Stimulated activated CD4-positive, alpha-beta T cell treated with anti-CD3 and anti-CD28 coated beads, Interleukin-1b, Interleukin-23, amount 100 ng/mL, for 24 hours (primary cell): ENCODE measurements around the gene KLF1.
"Not testable (repeated sequence)": the region's sequence is repeated elsewhere in the genome, so short reads cannot be mapped to it uniquely, and the experiment has no call there.

ENCODE experiments used
- DNase-seq, 4 experiments: peaks; one replicate each; pipeline ENCODE4 v3.0.0-alpha.2; 2020; ENCODE audit warnings: low read depth in 4 of 4, low spot score in 1 of 4

KLF1 gene

DNA sequence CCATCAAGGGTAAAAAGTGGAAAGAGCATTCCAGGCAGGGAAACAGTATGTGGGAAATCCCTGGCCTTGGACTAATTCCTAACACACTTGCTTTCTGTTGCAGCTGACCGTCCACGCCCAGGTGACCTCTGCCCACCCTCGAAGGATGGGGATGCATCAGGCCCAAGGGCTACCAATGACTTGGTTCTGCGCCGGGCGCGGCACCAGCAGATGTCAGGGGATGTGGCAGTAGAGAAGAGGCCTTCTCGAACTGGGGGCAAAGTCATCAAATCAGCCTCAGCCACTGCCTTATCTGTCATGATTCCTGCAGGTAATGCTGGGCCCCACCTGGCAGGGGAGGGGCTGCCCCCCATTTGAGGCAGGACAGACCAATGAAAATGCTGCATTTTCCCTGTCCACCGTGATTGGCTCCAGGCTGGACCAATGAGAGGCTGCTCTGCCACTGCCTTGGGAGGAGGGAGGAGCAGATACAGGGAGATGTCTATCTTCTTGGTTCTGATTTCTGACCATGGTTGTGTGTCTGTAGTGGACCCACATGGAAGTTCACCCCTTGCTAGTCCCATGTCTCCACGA lies 18.4 kb downstream of the KLF1 start:
- DNase-seq = no peak

DNA sequence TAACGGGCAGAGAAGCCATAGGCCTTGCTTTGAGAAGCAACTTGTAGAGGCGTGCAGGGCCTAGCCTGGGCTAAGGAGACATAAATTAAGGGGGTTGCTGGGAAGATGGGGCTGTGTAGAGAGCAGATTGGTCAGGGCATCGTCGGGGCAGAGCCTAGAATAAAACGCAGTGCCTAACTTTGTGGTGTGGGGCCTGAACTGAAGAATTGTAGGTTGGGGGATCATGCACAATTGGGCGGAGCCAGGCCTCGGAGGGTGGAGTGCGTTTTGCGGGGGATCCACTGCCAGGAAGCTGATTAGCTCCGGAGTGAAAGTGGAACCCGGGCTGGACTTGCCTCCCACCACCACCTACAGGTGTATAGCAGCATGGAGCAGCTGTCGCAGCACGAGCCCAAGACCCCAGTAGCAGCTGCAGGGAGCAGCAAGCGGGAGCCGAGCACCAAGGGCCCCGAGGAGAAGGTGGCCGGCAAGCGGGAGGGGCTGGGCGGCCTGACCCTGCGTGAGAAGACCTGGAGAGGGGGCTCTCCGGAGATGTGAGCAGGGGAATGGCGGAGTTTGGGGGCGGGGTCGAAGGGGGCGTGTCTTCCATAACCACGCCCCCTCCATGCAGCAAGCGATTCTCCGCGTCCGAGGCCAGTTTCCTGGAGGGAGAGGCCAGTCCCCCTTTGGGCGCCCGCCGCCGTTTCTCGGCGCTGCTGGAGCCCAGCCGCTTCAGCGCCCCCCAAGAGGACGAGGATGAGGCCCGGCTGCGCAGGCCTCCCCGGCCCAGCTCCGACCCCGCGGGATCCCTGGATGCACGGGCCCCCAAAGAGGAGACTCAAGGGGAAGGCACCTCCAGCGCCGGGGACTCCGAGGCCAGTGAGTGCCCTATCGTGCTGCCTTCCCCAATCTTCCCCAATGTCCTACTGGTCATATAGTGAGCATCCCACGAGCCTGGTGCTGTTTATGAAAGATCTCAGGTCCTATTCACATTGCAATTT lies 19.6 kb downstream of the KLF1 start:
- DNase-seq = peak in 3 of 4 experiments; percentile 51 to 61 (median 52)

DNA sequence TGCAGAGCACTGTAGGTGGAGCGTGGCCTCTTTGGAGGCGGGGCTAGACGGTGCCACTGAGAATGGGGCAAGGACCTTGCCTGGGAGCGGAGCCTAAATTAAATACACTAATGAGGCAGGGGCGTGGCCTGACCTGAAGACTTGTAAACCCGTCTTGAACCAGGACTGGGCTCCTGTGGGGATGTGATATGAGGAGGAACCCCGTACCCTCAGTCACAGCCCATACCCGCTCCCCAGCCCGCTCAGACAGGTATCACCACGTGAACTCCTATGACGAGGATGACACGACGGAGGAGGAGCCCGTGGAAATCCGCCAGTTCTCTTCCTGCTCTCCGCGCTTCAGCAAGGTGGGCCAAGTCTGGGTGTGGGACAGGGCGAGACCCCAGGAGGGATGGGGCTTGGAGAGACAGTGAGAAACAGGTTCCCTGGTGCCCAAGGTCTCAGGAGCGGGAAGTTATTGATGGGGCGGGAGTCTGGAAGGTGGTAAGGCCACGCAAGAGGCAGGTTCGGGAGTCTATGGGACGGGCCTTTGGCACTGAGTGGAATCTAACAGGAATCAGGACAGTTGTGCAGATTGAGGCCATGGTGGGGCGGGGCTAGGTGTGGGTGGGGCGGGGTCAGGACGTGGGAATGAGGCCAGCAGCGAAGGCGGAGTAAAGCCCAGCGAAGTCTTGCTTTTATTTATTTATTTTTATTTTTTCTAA lies 20.4 kb downstream of the KLF1 start:
- DNase-seq = no peak

DNA sequence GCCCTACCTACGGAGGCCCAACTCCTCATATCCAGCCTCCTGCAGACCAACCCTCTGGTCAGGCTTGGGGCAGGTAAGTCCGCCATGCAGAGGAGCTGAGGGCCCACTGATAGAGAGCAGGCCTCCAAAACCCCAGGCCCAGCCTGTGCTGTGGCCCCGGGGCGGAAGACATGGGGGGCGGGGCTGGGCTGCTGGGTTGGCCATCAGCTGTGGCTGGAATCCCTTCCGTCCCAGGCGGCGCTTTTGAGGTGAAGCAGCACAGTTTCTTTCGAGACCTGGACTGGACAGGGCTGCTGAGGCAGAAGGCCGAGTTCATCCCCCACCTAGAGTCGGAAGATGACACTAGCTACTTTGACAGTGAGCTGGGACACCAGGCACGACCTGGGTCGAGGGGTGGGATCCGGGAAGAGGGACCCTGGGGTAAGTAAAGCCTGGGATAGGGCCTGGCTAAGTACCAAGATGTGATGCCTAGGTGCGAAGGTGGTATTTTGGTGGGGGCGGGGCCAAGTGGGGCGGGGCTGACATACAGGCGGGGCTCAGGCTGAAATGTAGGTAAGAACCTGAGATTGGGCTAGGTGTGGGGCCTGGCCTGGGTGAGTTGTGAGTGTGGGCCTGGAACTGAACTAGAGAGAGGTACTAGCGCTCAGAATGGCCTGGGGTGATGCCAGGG lies 21.1 kb downstream of the KLF1 start:
- DNase-seq = no peak

DNA sequence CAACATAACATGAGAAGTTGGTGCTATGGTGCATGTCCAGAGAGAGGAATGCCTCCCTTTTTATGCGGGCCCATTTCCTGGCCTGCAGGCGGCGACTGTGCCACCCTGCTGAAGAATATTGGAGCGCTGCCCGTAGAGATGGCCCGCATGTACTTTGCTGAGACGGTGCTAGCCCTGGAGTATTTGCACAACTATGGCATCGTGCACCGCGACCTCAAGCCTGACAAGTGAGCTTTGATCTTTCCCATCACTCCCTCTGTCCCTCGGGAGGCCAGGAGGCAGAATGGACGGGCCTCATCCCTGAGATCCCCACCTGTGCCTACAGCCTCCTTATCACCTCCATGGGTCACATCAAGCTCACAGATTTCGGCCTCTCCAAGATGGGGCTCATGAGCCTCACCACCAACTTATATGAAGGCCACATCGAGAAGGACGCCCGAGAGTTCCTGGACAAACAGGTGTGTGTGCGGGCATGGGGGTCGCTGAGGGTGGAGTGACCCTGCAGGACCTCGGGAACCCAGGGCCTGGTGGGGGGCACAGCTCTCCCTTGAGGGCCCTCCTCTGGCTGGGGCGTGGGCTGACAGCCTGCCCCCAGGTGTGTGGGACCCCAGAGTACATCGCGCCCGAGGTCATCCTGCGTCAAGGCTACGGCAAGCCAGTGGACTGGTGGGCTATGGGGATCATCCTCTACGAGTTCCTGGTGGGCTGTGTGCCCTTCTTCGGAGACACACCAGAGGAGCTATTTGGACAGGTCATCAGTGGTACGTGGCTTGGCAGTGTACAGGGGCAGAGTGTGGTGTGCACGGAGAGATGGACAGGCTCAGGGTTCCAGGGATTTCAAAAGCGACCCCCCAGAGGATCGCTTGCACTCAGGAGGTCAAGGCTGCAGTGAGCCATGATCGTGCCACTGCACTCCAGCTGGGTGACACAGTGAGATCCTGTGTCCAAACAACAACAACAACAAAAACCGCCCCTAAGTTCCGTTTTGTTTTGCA lies 22.0 kb downstream of the KLF1 start:
- no peak for DNase-seq

- no peak for DNase-seq
These were observed 22.9 kb downstream of the KLF1 start for GRCh38 chr19:12864143-12864542.

GRCh38 chr19:12859546-12859945 lies 27.5 kb downstream of the KLF1 start:
- no peak for DNase-seq

GRCh38 chr19:12858041-12858928 lies 28.7 kb downstream of the KLF1 start:
- DNase-seq = no peak

GRCh38 chr19:12856653-12857052 lies 30.3 kb downstream of the KLF1 start:
- DNase-seq = no peak

DNA sequence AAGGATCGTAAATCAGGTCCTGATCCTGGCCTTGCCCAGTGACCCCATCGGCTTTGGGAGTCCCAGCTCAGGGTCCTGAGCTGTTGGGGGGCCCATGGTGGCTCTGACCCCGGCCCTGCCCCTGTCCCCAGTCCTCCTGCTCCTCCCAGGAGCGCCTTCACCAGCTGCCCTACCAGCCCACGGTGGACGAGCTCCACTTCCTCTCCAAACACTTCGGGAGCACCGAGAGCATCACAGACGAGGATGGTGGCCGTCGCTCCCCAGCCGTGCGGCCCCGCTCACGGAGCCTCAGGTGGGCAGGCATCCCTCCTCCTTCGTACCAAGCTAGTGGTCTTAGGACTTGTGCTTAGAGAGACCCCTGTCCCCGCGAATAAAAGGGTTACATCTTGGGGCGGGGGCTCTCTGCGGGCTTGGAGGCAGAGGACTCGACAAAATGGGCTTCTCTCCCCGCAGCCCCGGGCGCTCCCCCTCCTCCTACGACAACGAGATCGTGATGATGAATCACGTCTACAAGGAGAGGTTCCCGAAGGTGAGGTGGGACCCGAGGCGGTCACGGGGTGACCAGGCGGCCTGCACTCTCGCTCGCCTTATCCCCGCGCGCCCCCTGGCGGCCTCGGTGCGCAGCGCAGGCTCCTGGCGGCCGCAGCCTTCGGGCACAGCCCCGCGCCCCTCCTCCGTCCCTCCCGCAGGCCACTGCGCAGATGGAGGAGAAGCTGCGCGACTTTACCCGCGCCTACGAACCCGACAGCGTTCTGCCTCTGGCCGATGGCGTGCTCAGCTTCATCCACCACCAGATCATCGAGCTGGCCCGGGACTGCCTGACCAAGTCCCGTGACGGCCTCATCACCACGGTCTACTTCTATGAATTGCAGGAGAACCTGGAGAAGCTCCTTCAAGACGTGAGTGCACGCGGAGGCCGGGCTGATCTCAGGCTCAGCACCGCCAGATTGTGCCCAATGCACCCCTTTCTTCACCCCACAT lies 39.6 kb downstream of the KLF1 start:
- DNase-seq = peak; percentile 67 to 91 (median 79)

- DNase-seq = not testable (repeated sequence)
These were observed 40.4 kb downstream of the KLF1 start for GRCh38 chr19:12846613-12847012.

- DNase-seq = no peak
These were observed 42.8 kb downstream of the KLF1 start for GRCh38 chr19:12843999-12844732.

GRCh38 chr19:12843328-12843727 lies 43.7 kb downstream of the KLF1 start:
- DNase-seq = no peak

GRCh38 chr19:12842511-12842910 lies 44.5 kb downstream of the KLF1 start:
- DNase-seq = no peak

DNA sequence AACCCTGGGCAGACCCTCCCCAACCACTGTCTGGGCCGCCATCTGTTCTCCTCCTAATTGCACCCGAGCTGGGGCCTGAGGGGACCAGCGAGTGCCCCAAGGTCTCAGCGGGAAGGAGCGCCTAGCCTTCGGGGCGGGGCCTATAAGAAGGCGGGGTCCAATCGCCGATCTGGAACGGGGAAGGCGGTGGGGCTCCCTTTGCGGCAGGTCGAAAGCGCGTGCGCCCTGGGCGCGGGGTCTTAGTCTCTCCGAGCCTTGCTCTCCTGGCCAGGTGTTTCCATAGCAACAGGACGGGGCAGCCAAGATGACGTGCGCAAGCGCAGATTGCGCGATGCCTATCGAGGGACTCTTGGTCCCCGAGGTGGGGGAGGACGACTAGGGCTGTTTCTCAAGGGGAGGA lies 45.9 kb downstream of the KLF1 start:
- DNase-seq = no peak

DNA sequence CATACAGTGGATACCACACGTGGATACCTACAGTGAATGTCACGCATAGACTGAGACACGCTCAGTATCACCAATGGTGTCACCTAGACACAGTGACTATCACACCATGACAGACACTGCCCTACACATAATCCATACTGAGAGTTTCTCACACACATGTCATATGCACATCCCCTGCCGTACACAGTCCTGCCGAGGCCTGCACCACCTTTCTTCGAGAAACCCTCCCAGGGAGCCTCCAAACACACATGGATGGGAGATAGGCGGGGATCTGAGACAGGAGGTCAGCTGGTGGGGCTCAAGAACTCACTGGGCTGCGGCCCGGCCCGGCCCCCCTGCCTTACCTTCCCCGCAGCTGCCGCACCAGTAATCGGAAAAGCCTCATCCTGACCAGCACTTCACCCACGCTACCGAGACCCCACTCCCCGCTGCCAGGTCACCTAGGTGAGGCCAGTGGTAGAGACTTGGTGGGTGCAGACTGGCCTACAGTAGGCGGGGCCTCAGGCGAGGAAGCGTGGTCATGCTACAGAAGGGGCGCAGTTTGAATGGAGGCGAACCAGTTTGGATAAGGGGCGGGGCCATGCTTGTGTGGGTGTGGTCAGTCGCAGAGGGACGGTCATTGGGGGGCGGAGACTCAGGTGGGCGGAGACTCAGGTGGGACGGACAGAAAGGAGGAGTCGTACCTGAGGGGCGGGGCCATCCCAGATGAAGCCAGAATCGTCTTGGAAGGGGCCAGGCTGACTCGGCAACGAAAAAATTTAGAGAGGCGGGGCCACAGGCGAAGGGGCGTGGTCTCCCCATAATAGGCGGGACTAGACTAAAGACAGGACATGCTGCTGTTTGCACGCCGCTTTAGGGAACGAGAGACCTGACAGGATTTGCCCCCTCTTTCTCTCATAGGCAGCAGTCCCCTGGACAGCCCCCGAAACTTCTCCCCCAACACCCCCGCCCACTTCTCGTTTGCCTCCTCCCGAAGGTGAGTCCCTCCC lies 46.6 kb downstream of the KLF1 start:
- DNase-seq = peak in 1 of 4 experiments; percentile 40
